HepG2 (cell line): ENCODE measurements around the gene BBIP1. TPM values are rescaled to one million over a fixed set of nuclear protein-coding genes. Genes with fewer than 3 reads are reported as not detected.
A peak's percentile ranks its signal among the peaks of the same experiment; 100 is the strongest.

Experiments
- AGO1 ChIP-seq: fragments of 200-400 bp; formaldehyde crosslinking; IDR thresholded peaks from 2 replicates; pipeline ENCODE4 v1.6.1; 2017; ENCODE audit warnings: mild to moderate bottlenecking, low read depth, low read length, moderate library complexity; ENCODE audit not compliant: poor library complexity, severe bottlenecking
- AHDC1 ChIP-seq: sonication (generic); formaldehyde crosslinking; IDR thresholded peaks from 2 replicates; pipeline ENCODE4 v1.5.1; 2020; ENCODE audit warnings: mild to moderate bottlenecking, missing genetic modification reagents, borderline replicate concordance
- ATRX ChIP-seq: sonication (generic); formaldehyde crosslinking; IDR thresholded peaks from 2 replicates; pipeline ENCODE4 v1.4.0; 2020; ENCODE audit warnings: missing genetic modification reagents, borderline replicate concordance
- GZF1 ChIP-seq: sonication (generic); formaldehyde crosslinking; IDR thresholded peaks from 2 replicates; pipeline ENCODE4 v1.5.1; 2020; ENCODE audit warnings: mild to moderate bottlenecking, missing genetic modification reagents
- HOXA5 ChIP-seq: sonication (generic); formaldehyde crosslinking; IDR thresholded peaks from 2 replicates; pipeline ENCODE4 v1.4.0; 2020; ENCODE audit warnings: missing genetic modification reagents
- MXD1 ChIP-seq: sonication (generic); formaldehyde crosslinking; IDR thresholded peaks from 2 replicates; pipeline ENCODE4 v1.4.0; 2020; ENCODE audit warnings: mild to moderate bottlenecking, missing genetic modification reagents
- SRSF4 ChIP-seq: fragments of 200-400 bp; formaldehyde crosslinking; IDR thresholded peaks from one replicate; pipeline ENCODE4 v1.6.1; 2018; ENCODE audit warnings: mild to moderate bottlenecking, low read depth, low read length, moderate library complexity; ENCODE audit not compliant: poor library complexity, severe bottlenecking
- ZNF737 ChIP-seq: sonication (generic); formaldehyde crosslinking; IDR thresholded peaks from 2 replicates; pipeline ENCODE4 v1.5.0; 2020; ENCODE audit warnings: missing genetic modification reagents, mild to moderate bottlenecking, borderline replicate concordance
- ZNF780A ChIP-seq: sonication (generic); formaldehyde crosslinking; IDR thresholded peaks from 2 replicates; pipeline ENCODE4 v1.8.0; 2022; ENCODE audit warnings: mild to moderate bottlenecking, missing genetic modification reagents, moderate library complexity
- ZNF788 ChIP-seq: sonication (generic); formaldehyde crosslinking; IDR thresholded peaks from 2 replicates; pipeline ENCODE4 v1.5.0; 2020; ENCODE audit warnings: mild to moderate bottlenecking, missing genetic modification reagents, borderline replicate concordance
- polyA plus RNA-seq, 8 experiments: library from polyadenylated mRNA; depleted of rRNA in 3 of 8; stranded (reverse) in 7 of 8; unstranded in 1 of 8; fragments of >200 nt; fragmentation: Illumina TruSeq in 4 of 8; extraction: Trizol in 4 of 8; gene quantifications; 2 replicates each; pipeline versions ENCODE4 v1.2.1 to v1.2.3, GENCODE V29; 2011 to 2016; ENCODE audit warnings: low read depth in 4 of 8, missing spikeins in 1 of 8, mixed read lengths in 1 of 8; ENCODE audit not compliant: insufficient read depth in 1 of 8
- total RNA-seq, 5 experiments: library from RNA; depleted of rRNA; stranded (reverse); fragments of >200 nt; fragmentation: Illumina TruSeq; extraction: Trizol; gene quantifications; 2 replicates each; pipeline ENCODE4 v1.2.3, GENCODE V29; 2016; ENCODE audit warnings: low read depth in 1 of 5
- TF ChIP-seq, protein P1 (sequence below): sonication (generic); formaldehyde crosslinking; IDR thresholded peaks from 2 replicates; pipeline ENCODE4 v1.5.0; 2020; ENCODE audit warnings: missing genetic modification reagents, mild to moderate bottlenecking, borderline replicate concordance
- TF ChIP-seq, protein P2 (sequence below): sonication (generic); formaldehyde crosslinking; IDR thresholded peaks from 2 replicates; pipeline ENCODE4 v1.4.0; 2020; ENCODE audit warnings: mild to moderate bottlenecking, missing genetic modification reagents
- TF ChIP-seq, protein P3 (sequence below): IDR thresholded peaks from 2 replicates; pipeline ENCODE4 v1.6.1; 2016; ENCODE audit warnings: missing compliant biosample characterization, missing genetic modification reagents, borderline replicate concordance

BBIP1 gene
- total and polyA plus RNA-seq, 2 of the 13 experiments (the other 11 are each of a cell fraction or from before 2014, with no cell fraction given), result 18.3 to 24.1 TPM

GRCh38 chr10:110918643-110919348, at the start of gene BBIP1 (continued):
- TF ChIP-seq AHDC1 (CRISPR knock-in tag), result peak; percentile 60; the same call in 1 of the 2 replicates
- TF ChIP-seq, protein P1, sequence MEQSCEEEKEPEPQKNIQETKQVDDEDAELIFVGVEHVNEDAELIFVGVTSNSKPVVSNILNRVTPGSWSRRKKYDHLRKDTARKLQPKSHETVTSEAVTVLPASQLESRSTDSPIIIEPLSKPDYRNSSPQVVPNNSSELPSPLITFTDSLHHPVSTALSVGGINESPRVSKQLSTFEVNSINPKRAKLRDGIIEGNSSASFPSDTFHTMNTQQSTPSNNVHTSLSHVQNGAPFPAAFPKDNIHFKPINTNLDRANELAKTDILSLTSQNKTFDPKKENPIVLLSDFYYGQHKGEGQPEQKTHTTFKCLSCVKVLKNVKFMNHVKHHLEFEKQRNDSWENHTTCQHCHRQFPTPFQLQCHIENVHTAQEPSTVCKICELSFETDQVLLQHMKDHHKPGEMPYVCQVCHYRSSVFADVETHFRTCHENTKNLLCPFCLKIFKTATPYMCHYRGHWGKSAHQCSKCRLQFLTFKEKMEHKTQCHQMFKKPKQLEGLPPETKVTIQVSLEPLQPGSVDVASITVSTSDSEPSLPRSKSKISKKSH (CRISPR knock-in tag), result 0 out of 2 replicates have a peak, but pooled peaks have one; percentile 73
- TF ChIP-seq, protein P2, sequence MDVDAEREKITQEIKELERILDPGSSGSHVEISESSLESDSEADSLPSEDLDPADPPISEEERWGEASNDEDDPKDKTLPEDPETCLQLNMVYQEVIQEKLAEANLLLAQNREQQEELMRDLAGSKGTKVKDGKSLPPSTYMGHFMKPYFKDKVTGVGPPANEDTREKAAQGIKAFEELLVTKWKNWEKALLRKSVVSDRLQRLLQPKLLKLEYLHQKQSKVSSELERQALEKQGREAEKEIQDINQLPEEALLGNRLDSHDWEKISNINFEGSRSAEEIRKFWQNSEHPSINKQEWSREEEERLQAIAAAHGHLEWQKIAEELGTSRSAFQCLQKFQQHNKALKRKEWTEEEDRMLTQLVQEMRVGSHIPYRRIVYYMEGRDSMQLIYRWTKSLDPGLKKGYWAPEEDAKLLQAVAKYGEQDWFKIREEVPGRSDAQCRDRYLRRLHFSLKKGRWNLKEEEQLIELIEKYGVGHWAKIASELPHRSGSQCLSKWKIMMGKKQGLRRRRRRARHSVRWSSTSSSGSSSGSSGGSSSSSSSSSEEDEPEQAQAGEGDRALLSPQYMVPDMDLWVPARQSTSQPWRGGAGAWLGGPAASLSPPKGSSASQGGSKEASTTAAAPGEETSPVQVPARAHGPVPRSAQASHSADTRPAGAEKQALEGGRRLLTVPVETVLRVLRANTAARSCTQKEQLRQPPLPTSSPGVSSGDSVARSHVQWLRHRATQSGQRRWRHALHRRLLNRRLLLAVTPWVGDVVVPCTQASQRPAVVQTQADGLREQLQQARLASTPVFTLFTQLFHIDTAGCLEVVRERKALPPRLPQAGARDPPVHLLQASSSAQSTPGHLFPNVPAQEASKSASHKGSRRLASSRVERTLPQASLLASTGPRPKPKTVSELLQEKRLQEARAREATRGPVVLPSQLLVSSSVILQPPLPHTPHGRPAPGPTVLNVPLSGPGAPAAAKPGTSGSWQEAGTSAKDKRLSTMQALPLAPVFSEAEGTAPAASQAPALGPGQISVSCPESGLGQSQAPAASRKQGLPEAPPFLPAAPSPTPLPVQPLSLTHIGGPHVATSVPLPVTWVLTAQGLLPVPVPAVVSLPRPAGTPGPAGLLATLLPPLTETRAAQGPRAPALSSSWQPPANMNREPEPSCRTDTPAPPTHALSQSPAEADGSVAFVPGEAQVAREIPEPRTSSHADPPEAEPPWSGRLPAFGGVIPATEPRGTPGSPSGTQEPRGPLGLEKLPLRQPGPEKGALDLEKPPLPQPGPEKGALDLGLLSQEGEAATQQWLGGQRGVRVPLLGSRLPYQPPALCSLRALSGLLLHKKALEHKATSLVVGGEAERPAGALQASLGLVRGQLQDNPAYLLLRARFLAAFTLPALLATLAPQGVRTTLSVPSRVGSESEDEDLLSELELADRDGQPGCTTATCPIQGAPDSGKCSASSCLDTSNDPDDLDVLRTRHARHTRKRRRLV (CRISPR knock-in tag), result peak; percentile 40; the same call in 1 of the 2 replicates
- TF ChIP-seq ATRX, result no peak
- TF ChIP-seq ZNF780A (CRISPR knock-in tag), result no peak
- TF ChIP-seq, protein P3, sequence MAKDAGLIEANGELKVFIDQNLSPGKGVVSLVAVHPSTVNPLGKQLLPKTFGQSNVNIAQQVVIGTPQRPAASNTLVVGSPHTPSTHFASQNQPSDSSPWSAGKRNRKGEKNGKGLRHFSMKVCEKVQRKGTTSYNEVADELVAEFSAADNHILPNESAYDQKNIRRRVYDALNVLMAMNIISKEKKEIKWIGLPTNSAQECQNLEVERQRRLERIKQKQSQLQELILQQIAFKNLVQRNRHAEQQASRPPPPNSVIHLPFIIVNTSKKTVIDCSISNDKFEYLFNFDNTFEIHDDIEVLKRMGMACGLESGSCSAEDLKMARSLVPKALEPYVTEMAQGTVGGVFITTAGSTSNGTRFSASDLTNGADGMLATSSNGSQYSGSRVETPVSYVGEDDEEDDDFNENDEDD (CRISPR knock-in tag), result 0 out of 2 replicates have a peak, but pooled peaks have one; percentile 11
- no peak for TF ChIP-seq SRSF4
- TF ChIP-seq ZNF788 (CRISPR knock-in tag), result no peak; the same call in 1 of the 2 replicates
- TF ChIP-seq HOXA5 (CRISPR knock-in tag), result peak; percentile 34; the same call in 1 of the 2 replicates
- TF ChIP-seq AGO1, result peak; percentile 43
- no peak for TF ChIP-seq GZF1 (CRISPR knock-in tag)
- TF ChIP-seq MXD1 (CRISPR knock-in tag), result peak; percentile 72; the same call in 1 of the 2 replicates
- TF ChIP-seq ZNF737 (CRISPR knock-in tag), result no peak; the same call in 1 of the 2 replicates
